ENCODE measurements around the gene STBD1. TPM values are rescaled to one million over a fixed set of nuclear protein-coding genes. Genes with fewer than 3 reads are reported as not detected.

Gene STBD1
- total RNA-seq, 1 experiment from 2014 or later: 3.8 TPM

GRCh38 chr4:76292730-76293129, 13.8 kb upstream of the STBD1 start:
- no peak for TF ChIP-seq CTCF (IDR thresholded peaks at IDR 0.05; ENCODE audit: insufficient read depth in 1 of 2, low read depth in 1 of 2, low read length in 1 of 2, severe bottlenecking in 1 of 2, unreplicated experiment in 1 of 2)
- POLR2A ChIA-PET: no interaction called here
- CTCF ChIA-PET: no interaction called here
- Histone ChIP-seq H3K4me3 (ENCODE audit: low read depth, low read length) (no peak overlapping the region), H3K4me1 (no peaks in the 10 kb centered on the region), H3K27me3 (replicated peaks; ENCODE audit: control insufficient read depth, insufficient read depth, low read length) (no peaks in the 10 kb centered on the region), H3K36me3 (ENCODE audit: control insufficient read depth, insufficient read depth, low read length) (no peaks in the 10 kb centered on the region), H3K9me3 (no peaks in the 10 kb centered on the region; the same call in 1 of the 2 replicates)
- H3K27ac Mint-ChIP-seq (ENCODE audit: unreplicated experiment): no peak overlapping the region
- no peaks in the 10 kb centered on the region for H3K9me3 Mint-ChIP-seq (ENCODE audit: unreplicated experiment)
- no TSS peak for BruUV-seq (replicated peaks)
- peaks cover 7% of the 10 kb centered on the region for H3K4me1 Mint-ChIP-seq (ENCODE audit: low read depth, unreplicated experiment)
- H3K27me3 Mint-ChIP-seq (ENCODE audit: insufficient read depth, unreplicated experiment): no peaks in the 10 kb centered on the region
- intact Hi-C loops (cut with micrococcal nuclease; ENCODE audit: unreplicated experiment): no loop called here
- no peak overlapping the region for H3K4me3 Mint-ChIP-seq (ENCODE audit: unreplicated experiment)
- H3K36me3 Mint-ChIP-seq (ENCODE audit: insufficient read depth, unreplicated experiment): no peaks in the 10 kb centered on the region
- DNase-seq: no peak

- Histone ChIP-seq H3K27me3 (replicated peaks; ENCODE audit: control insufficient read depth, insufficient read depth, low read length) (no peaks in the 10 kb centered on the region), H3K4me3 (ENCODE audit: low read depth, low read length) (no peak overlapping the region), H3K9me3 (peaks cover 7% of the 10 kb centered on the region), H3K4me1 (no peaks in the 10 kb centered on the region), H3K36me3 (ENCODE audit: control insufficient read depth, insufficient read depth, low read length) (no peaks in the 10 kb centered on the region)
- TF ChIP-seq CTCF (IDR thresholded peaks at IDR 0.05; ENCODE audit: insufficient read depth in 1 of 2, low read depth in 1 of 2, low read length in 1 of 2, severe bottlenecking in 1 of 2, unreplicated experiment in 1 of 2): no peak
- no peaks in the 10 kb centered on the region for H3K27me3 Mint-ChIP-seq (ENCODE audit: insufficient read depth, unreplicated experiment)
- no TSS peak for BruUV-seq (replicated peaks)
- intact Hi-C loops (cut with micrococcal nuclease; ENCODE audit: unreplicated experiment): no loop called here
- ChIA-PET POLR2A (no interaction called here), CTCF (no interaction called here)
- no peak overlapping the region for H3K4me3 Mint-ChIP-seq (ENCODE audit: unreplicated experiment)
- no peak overlapping the region for H3K27ac Mint-ChIP-seq (ENCODE audit: unreplicated experiment)
- H3K9me3 Mint-ChIP-seq (ENCODE audit: unreplicated experiment): no peaks in the 10 kb centered on the region
- DNase-seq: no peak
- H3K4me1 Mint-ChIP-seq (ENCODE audit: low read depth, unreplicated experiment): peaks cover 7% of the 10 kb centered on the region
- H3K36me3 Mint-ChIP-seq (ENCODE audit: insufficient read depth, unreplicated experiment): no peaks in the 10 kb centered on the region
Observed at GRCh38 chr4:76293772-76294171, 12.8 kb upstream of the STBD1 start.

DNA sequence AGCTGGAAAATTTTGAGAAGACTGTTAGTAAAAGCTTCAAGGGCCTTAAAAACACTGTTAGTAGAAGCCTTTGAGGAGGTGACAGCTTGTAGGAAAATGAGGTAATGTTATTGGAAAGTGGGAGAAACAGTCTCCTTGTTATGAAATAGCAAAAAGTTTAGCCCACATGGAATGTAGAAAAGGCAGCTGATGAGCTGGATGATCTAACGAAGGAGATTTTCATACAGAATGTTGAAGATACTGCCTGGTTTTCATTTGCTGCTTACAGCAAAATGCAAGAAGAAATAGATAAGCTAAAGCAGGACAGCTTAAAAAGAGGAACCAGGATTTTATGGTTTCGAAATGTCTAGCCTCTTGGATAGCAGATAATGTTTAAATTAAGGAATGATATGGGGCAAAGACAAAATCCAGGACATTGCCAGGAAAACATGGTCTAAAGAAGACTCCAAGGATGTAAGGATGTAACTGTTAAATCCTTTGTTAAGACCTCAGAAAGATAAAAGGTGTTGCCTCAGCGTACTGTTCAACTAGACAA, 10.2 kb upstream of the STBD1 start:
- no peak overlapping the region for H3K27ac Mint-ChIP-seq (ENCODE audit: unreplicated experiment)
- H3K4me1 Mint-ChIP-seq (ENCODE audit: low read depth, unreplicated experiment): peaks cover 6% of the 10 kb centered on the region
- POLR2A ChIA-PET: interaction anchor here (0.6 kb wide), 1 partner anchor 11 kb away, joined by 3 read pairs; no protein-coding TSS in a partner anchor
- Histone ChIP-seq H3K36me3 (ENCODE audit: control insufficient read depth, insufficient read depth, low read length) (no peaks in the 10 kb centered on the region), H3K4me1 (peaks cover 4% of the 10 kb centered on the region), H3K4me3 (ENCODE audit: low read depth, low read length) (no peak overlapping the region), H3K9me3 (peaks cover 10% of the 10 kb centered on the region), H3K27me3 (replicated peaks; ENCODE audit: control insufficient read depth, insufficient read depth, low read length) (no peaks in the 10 kb centered on the region)
- no peaks in the 10 kb centered on the region for H3K9me3 Mint-ChIP-seq (ENCODE audit: unreplicated experiment)
- H3K27me3 Mint-ChIP-seq (ENCODE audit: insufficient read depth, unreplicated experiment): no peaks in the 10 kb centered on the region
- no TSS peak for BruUV-seq (replicated peaks)
- intact Hi-C loops (cut with micrococcal nuclease; ENCODE audit: unreplicated experiment): no loop called here
- CTCF ChIA-PET: no interaction called here
- no peak for DNase-seq
- H3K4me3 Mint-ChIP-seq (ENCODE audit: unreplicated experiment): no peak overlapping the region
- no peaks in the 10 kb centered on the region for H3K36me3 Mint-ChIP-seq (ENCODE audit: insufficient read depth, unreplicated experiment)
- no peak for TF ChIP-seq CTCF (IDR thresholded peaks at IDR 0.05; ENCODE audit: insufficient read depth in 1 of 2, low read depth in 1 of 2, low read length in 1 of 2, severe bottlenecking in 1 of 2, unreplicated experiment in 1 of 2)

All from Caco-2 (cell line).